K562 (cell line): ENCODE data around the gene GIMAP8. TPM values are rescaled to one million over a fixed set of nuclear protein-coding genes. Genes with fewer than 3 reads are reported as not detected.

ENCODE experiments used
- CCNT2 ChIP-seq: IDR thresholded peaks from 2 replicates; pipeline ENCODE4 v1.6.1; 2011; ENCODE audit warnings: borderline replicate concordance, low read depth, mild to moderate bottlenecking, moderate library complexity, mixed read lengths, low read length; ENCODE audit not compliant: insufficient read length; ENCODE audit errors: extremely low read depth
- DMBX1 ChIP-seq: fragments of 250-450 bp; sonication (Bioruptor Pico); IDR thresholded peaks from 2 replicates; pipeline ENCODE4 v1.8.0; 2022; ENCODE audit warnings: inconsistent platforms, mild to moderate bottlenecking, moderate library complexity, borderline replicate concordance
- MAFG ChIP-seq: fragments of 450-650 bp; conservative IDR thresholded peaks from 2 replicates; pipeline ENCODE4 v1.6.1; 2016; ENCODE audit warnings: missing genetic modification characterization, missing compliant biosample characterization
- MEIS2 ChIP-seq: fragments of 450-650 bp; IDR thresholded peaks from 2 replicates; pipeline ENCODE4 v1.6.1; 2014; ENCODE audit warnings: mild to moderate bottlenecking; ENCODE audit not compliant: partially characterized antibody
- NFYB ChIP-seq: IDR thresholded peaks from 2 replicates; pipeline ENCODE4 v1.6.1; 2011; ENCODE audit warnings: mild to moderate bottlenecking, moderate library complexity; ENCODE audit not compliant: insufficient read length; ENCODE audit errors: extremely low read depth
- POLR2AphosphoS5 ChIP-seq: IDR thresholded peaks from 2 replicates; pipeline ENCODE4 v1.6.1; 2011; ENCODE audit warnings: mild to moderate bottlenecking, low read depth, low read length, moderate library complexity; ENCODE audit not compliant: control insufficient read depth, insufficient read depth
- SMAD3 ChIP-seq: fragments of 450-650 bp; formaldehyde crosslinking; conservative IDR thresholded peaks from 2 replicates; pipeline ENCODE4 v1.4.0; 2020; ENCODE audit warnings: mild to moderate bottlenecking
- SOX6 ChIP-seq: fragments of 450-650 bp; IDR thresholded peaks from 2 replicates; pipeline ENCODE4 v1.6.1; 2014; ENCODE audit warnings: mild to moderate bottlenecking
- SP2 ChIP-seq: IDR thresholded peaks from 2 replicates; pipeline ENCODE4 v1.6.1; 2011; ENCODE audit warnings: mild to moderate bottlenecking, low read depth, low read length, moderate library complexity; ENCODE audit not compliant: poor library complexity, severe bottlenecking; ENCODE audit errors: extremely low read depth
- TEAD1 ChIP-seq, 2 experiments: fragments of 450-650 bp in 1 of 2; sonication (generic) in 1 of 2; formaldehyde crosslinking; IDR thresholded peaks; 2 replicates each; pipeline versions ENCODE4 v1.4.0 to v1.8.0; 2020 to 2022; ENCODE audit warnings: mild to moderate bottlenecking in 2 of 2, missing genetic modification reagents in 1 of 2
- ZBTB8A ChIP-seq: fragments of 450-650 bp; IDR thresholded peaks from 2 replicates; pipeline ENCODE4 v1.6.1; 2018; ENCODE audit warnings: mild to moderate bottlenecking, moderate library complexity; ENCODE audit not compliant: partially characterized antibody
- ZNF766 ChIP-seq: fragments of 200-800 bp; sonication (Bioruptor generic); conservative IDR thresholded peaks from 2 replicates; pipeline ENCODE4 v1.6.1; 2016; ENCODE audit warnings: missing genetic modification characterization, missing compliant biosample characterization
- polyA plus RNA-seq, 8 experiments: library from polyadenylated mRNA; depleted of rRNA in 4 of 8; stranded (reverse) in 5 of 8; unstranded in 3 of 8; fragments of >200 nt; fragmentation: Nextera tagmentation in 2 of 8; fragmentation: Illumina TruSeq in 1 of 8; extraction: Ambion mirVana in 2 of 8; extraction: Trizol in 1 of 8; gene quantifications; 2 replicates each; pipeline versions ENCODE4 v1.2.1 to v1.2.3, GENCODE V29; 2011 to 2014; ENCODE audit warnings: inconsistent platforms in 1 of 8, missing spikeins in 1 of 8
- total RNA-seq, 7 experiments: library from RNA; depleted of rRNA in 6 of 7; stranded (reverse); fragments of >200 nt in 6 of 7; fragmentation: Illumina TruSeq in 2 of 7; extraction: Trizol in 2 of 7; gene quantifications; 2 replicates each; pipeline versions ENCODE4 v1.2.1 to v1.2.3, GENCODE V29; 2011 to 2021; ENCODE audit warnings: low replicate concordance in 1 of 7
- TF ChIP-seq, protein P1 (sequence below): sonication (generic); formaldehyde crosslinking; IDR thresholded peaks from 2 replicates; pipeline ENCODE4 v1.8.0; 2023; ENCODE audit warnings: missing genetic modification reagents, mild to moderate bottlenecking, borderline replicate concordance
- TF ChIP-seq, protein P2 (sequence below): sonication (generic); formaldehyde crosslinking; IDR thresholded peaks from 2 replicates; pipeline ENCODE4 v1.8.1; 2023; ENCODE audit warnings: mild to moderate bottlenecking, missing genetic modification reagents
- TF ChIP-seq, protein P3 (sequence below): fragments of 250-450 bp; sonication (Bioruptor Pico); IDR thresholded peaks from 2 replicates; pipeline ENCODE4 v1.4.0; 2020; ENCODE audit warnings: mild to moderate bottlenecking
- TF ChIP-seq, protein P4 (sequence below): fragments of 450-650 bp; formaldehyde crosslinking; IDR thresholded peaks from 2 replicates; pipeline ENCODE4 v1.4.0; 2022; ENCODE audit warnings: mild to moderate bottlenecking, moderate library complexity

Gene GIMAP8
- total and polyA plus RNA-seq, 9 of the 15 experiments (the other 6 are each of a cell fraction or from before 2014, with no cell fraction given) = not detected

DNA sequence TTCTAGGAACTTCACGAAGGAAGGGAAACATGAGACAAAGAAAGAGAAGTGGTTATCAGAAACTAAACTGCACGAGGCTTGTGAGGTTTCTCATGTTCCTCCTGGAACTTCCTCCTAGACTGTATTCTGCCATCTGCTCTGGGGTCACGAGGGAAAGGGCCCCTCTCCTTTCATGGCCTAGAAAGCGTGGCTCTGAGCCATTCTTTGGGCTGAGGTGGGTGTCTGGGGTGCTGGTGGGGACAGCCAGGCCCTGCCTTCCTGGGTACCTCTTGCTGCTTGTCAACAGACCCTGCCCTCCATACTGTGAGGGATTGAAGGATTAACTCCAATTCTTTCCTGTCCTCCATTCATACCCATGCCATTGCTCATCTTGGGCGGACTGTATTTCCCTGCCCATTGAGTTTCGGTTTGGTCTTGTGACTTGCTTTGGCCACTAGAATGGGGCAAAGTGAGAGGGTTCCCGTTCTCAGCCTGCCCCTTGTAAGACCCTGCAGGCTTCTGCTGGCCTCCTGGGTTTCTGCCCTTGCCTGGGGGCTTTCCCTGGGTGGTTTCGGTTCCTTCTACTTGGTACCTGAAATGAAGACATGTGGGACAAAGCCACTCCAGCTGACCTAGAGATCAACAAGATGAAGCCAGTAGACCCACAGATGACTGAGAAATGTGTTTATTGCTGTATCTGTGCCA is 14.9 kb upstream of the GIMAP8 start (continued):
- TF ChIP-seq, protein P1, sequence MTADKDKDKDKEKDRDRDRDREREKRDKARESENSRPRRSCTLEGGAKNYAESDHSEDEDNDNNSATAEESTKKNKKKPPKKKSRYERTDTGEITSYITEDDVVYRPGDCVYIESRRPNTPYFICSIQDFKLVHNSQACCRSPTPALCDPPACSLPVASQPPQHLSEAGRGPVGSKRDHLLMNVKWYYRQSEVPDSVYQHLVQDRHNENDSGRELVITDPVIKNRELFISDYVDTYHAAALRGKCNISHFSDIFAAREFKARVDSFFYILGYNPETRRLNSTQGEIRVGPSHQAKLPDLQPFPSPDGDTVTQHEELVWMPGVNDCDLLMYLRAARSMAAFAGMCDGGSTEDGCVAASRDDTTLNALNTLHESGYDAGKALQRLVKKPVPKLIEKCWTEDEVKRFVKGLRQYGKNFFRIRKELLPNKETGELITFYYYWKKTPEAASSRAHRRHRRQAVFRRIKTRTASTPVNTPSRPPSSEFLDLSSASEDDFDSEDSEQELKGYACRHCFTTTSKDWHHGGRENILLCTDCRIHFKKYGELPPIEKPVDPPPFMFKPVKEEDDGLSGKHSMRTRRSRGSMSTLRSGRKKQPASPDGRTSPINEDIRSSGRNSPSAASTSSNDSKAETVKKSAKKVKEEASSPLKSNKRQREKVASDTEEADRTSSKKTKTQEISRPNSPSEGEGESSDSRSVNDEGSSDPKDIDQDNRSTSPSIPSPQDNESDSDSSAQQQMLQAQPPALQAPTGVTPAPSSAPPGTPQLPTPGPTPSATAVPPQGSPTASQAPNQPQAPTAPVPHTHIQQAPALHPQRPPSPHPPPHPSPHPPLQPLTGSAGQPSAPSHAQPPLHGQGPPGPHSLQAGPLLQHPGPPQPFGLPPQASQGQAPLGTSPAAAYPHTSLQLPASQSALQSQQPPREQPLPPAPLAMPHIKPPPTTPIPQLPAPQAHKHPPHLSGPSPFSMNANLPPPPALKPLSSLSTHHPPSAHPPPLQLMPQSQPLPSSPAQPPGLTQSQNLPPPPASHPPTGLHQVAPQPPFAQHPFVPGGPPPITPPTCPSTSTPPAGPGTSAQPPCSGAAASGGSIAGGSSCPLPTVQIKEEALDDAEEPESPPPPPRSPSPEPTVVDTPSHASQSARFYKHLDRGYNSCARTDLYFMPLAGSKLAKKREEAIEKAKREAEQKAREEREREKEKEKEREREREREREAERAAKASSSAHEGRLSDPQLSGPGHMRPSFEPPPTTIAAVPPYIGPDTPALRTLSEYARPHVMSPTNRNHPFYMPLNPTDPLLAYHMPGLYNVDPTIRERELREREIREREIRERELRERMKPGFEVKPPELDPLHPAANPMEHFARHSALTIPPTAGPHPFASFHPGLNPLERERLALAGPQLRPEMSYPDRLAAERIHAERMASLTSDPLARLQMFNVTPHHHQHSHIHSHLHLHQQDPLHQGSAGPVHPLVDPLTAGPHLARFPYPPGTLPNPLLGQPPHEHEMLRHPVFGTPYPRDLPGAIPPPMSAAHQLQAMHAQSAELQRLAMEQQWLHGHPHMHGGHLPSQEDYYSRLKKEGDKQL (CRISPR knock-in tag) = no peak
- TF ChIP-seq ZBTB8A (no peak), POLR2AphosphoS5 (no peak), DMBX1 (peak; percentile 17; the same call in 1 of the 2 replicates), CCNT2 (no peak), NFYB (no peak), SP2 (no peak), MAFG (tag) (no peak), ZNF766 (CRISPR knock-in tag) (peak; percentile 99), TEAD1 (CRISPR knock-in tag; IDR thresholded peaks at IDR 0.05) (no peak), SOX6 (no peak), MEIS2 (no peak), SMAD3 (peak; percentile 20; the same call in 1 of the 2 replicates)
- TF ChIP-seq, protein P2, sequence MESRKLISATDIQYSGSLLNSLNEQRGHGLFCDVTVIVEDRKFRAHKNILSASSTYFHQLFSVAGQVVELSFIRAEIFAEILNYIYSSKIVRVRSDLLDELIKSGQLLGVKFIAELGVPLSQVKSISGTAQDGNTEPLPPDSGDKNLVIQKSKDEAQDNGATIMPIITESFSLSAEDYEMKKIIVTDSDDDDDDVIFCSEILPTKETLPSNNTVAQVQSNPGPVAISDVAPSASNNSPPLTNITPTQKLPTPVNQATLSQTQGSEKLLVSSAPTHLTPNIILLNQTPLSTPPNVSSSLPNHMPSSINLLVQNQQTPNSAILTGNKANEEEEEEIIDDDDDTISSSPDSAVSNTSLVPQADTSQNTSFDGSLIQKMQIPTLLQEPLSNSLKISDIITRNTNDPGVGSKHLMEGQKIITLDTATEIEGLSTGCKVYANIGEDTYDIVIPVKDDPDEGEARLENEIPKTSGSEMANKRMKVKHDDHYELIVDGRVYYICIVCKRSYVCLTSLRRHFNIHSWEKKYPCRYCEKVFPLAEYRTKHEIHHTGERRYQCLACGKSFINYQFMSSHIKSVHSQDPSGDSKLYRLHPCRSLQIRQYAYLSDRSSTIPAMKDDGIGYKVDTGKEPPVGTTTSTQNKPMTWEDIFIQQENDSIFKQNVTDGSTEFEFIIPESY (CRISPR knock-in tag) = no peak
- TF ChIP-seq, protein P3, sequence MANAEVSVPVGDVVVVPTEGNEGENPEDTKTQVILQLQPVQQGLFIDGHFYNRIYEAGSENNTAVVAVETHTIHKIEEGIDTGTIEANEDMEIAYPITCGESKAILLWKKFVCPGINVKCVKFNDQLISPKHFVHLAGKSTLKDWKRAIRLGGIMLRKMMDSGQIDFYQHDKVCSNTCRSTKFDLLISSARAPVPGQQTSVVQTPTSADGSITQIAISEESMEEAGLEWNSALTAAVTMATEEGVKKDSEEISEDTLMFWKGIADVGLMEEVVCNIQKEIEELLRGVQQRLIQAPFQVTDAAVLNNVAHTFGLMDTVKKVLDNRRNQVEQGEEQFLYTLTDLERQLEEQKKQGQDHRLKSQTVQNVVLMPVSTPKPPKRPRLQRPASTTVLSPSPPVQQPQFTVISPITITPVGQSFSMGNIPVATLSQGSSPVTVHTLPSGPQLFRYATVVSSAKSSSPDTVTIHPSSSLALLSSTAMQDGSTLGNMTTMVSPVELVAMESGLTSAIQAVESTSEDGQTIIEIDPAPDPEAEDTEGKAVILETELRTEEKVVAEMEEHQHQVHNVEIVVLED = peak; percentile 36; the same call in 1 of the 2 replicates
- TF ChIP-seq, protein P4, sequence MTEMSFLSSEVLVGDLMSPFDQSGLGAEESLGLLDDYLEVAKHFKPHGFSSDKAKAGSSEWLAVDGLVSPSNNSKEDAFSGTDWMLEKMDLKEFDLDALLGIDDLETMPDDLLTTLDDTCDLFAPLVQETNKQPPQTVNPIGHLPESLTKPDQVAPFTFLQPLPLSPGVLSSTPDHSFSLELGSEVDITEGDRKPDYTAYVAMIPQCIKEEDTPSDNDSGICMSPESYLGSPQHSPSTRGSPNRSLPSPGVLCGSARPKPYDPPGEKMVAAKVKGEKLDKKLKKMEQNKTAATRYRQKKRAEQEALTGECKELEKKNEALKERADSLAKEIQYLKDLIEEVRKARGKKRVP = no peak; the same call in 1 of the 2 replicates
